Nasal cavity respiratory epithelium epithelial cell of viscerocranial mucosa (primary cell): ENCODE measurements around the gene B3GALT6. TPM values are rescaled to one million over a fixed set of nuclear protein-coding genes. Genes with fewer than 3 reads are reported as not detected.

Experiments used
- total RNA-seq: library from RNA; depleted of rRNA; stranded (reverse); fragments of >200 nt; gene quantifications from 2 replicates; pipeline ENCODE4 v1.2.3, GENCODE V29; 2014

The B3GALT6 gene
- 24.4 and 25.6 TPM in 2 replicates for total RNA-seq

GRCh38 chr1:1232208-1232795 is at the start of gene B3GALT6:
TSS of gene B3GALT6 (plus strand) at chr1:1232237. CDS start at chr1:1232279, 42 bp downstream.

GRCh38 chr1:1206376-1206965 is 25.6 kb upstream of the B3GALT6 start, which contains the start of gene TNFRSF18:
TSS of gene TNFRSF18 (minus strand) at chr1:1206592. CDS start at chr1:1206571, 21 bp downstream.

GRCh38 chr1:1213345-1214265 is 18.4 kb upstream of the B3GALT6 start, which contains the start of gene TNFRSF4:
TSS of gene TNFRSF4 (minus strand) at chr1:1214153. CDS start at chr1:1214127, 26 bp downstream.

GRCh38 chr1:1231400-1232207 is 433 bp upstream of the B3GALT6 start, which contains the start of gene SDF4:
TSS of gene SDF4 (minus strand) at chr1:1232001. CDS start at chr1:1228772, 3,229 bp downstream.

GRCh38 chr1:1246577-1247340 is 14.7 kb downstream of the B3GALT6 start, which contains the start of gene C1QTNF12:
TSS of gene C1QTNF12 (minus strand) at chr1:1246722. CDS start at chr1:1246690, 32 bp downstream.

GRCh38 chr1:1273512-1274298 is 41.7 kb downstream of the B3GALT6 start, which contains the start of gene UBE2J2:
TSS of gene UBE2J2 (minus strand) at chr1:1273854. CDS start at chr1:1267992, 5,862 bp downstream.

Other genes starting within 250 kb of the B3GALT6 start
- 34.5 and 46.5 TPM in 2 replicates for gene HES4, start 232.1 kb upstream of the B3GALT6 start, total RNA-seq
- 25.1 and 119 TPM in 2 replicates for gene ISG15, start 218.7 kb upstream of the B3GALT6 start, total RNA-seq
- gene AGRN, start 212.1 kb upstream of the B3GALT6 start, total RNA-seq, result 157 and 485 TPM in 2 replicates
- 2.6 and 14.7 TPM in 2 replicates for gene RNF223, start 157.9 kb upstream of the B3GALT6 start, total RNA-seq
- 6.5 and 9.3 TPM in 2 replicates for gene C1orf159, start 116.1 kb upstream of the B3GALT6 start, total RNA-seq
- 0.28 TPM in 1 of 2 replicates, not detected in the other for gene TTLL10, start 58.4 kb upstream of the B3GALT6 start, total RNA-seq
- gene TNFRSF18, start 25.6 kb upstream of the B3GALT6 start, total RNA-seq, result 0.34 and 1.5 TPM in 2 replicates
- gene TNFRSF4, start 18.1 kb upstream of the B3GALT6 start, total RNA-seq, result 0.14 TPM in 1 of 2 replicates, not detected in the other
- 76.9 and 124 TPM in 2 replicates for gene SDF4, start 236 bp upstream of the B3GALT6 start, total RNA-seq
- gene C1QTNF12, start 14.5 kb downstream of the B3GALT6 start, total RNA-seq, result 0.93 and 1.4 TPM in 2 replicates
- gene UBE2J2, start 41.6 kb downstream of the B3GALT6 start, total RNA-seq, result 46.3 and 60.5 TPM in 2 replicates
- gene SCNN1D, start 48.2 kb downstream of the B3GALT6 start, total RNA-seq, result 0.68 and 1.4 TPM in 2 replicates
- gene ACAP3, start 75.7 kb downstream of the B3GALT6 start, total RNA-seq, result 17.4 and 57.2 TPM in 2 replicates
- gene PUSL1, start 76.4 kb downstream of the B3GALT6 start, total RNA-seq, result 16.9 and 25.6 TPM in 2 replicates
- 55.4 and 66.1 TPM in 2 replicates for gene INTS11, start 92.4 kb downstream of the B3GALT6 start, total RNA-seq
- 19.8 and 32.1 TPM in 2 replicates for gene CPTP, start 92.6 kb downstream of the B3GALT6 start, total RNA-seq
- gene TAS1R3, start 99.0 kb downstream of the B3GALT6 start, total RNA-seq, result under 0.01 and 0.36 TPM in 2 replicates
- 204 and 206 TPM in 2 replicates for gene DVL1, start 117.2 kb downstream of the B3GALT6 start, total RNA-seq
- gene MXRA8, start 126.3 kb downstream of the B3GALT6 start, total RNA-seq, result 0.34 and 1.1 TPM in 2 replicates
- 60.4 and 110 TPM in 2 replicates for gene AURKAIP1, start 143.0 kb downstream of the B3GALT6 start, total RNA-seq
- 57.4 and 139 TPM in 2 replicates for gene CCNL2, start 167.1 kb downstream of the B3GALT6 start, total RNA-seq
- gene MRPL20, start 175.1 kb downstream of the B3GALT6 start, total RNA-seq, result 50.2 and 56.3 TPM in 2 replicates
- gene ANKRD65, start 189.0 kb downstream of the B3GALT6 start, total RNA-seq, result 4.4 and 18.2 TPM in 2 replicates
- gene VWA1, start 203.5 kb downstream of the B3GALT6 start, total RNA-seq, result 2.1 and 18.4 TPM in 2 replicates
- 0.34 and 1.1 TPM in 2 replicates for gene ATAD3C, start 217.5 kb downstream of the B3GALT6 start, total RNA-seq
- gene ATAD3B, start 239.5 kb downstream of the B3GALT6 start, total RNA-seq, result 16.4 and 24.2 TPM in 2 replicates